ENCODE data around the gene PLXDC2. TPM values are rescaled to one million over a fixed set of nuclear protein-coding genes. Genes with fewer than 3 reads are reported as not detected.

PLXDC2 gene
- polyA plus RNA-seq, 2 donors = 11.9 to 13.0 TPM

DNA sequence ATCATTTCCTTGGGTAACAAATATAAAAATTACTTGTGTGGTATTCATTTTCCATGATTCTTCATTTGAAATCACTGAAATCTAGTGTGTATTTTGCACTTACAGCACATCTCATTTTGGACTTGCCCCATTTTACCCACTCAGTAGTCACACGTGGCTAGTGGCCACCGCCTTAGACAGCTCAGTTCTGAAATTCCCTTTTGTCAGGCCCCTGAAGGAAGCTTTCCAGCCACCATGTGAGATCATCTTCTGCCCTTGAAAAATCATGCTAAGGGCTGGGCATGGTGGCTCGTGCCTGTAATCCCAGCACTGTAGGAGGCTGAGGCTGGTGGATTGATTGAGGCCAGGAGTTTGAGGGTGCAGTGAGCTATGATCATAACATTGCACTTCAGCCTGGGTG is 79.3 kb downstream of the PLXDC2 start:
- Histone ChIP-seq H3K36me3 (ENCODE audit: control insufficient read depth in 2 of 2, insufficient read depth in 2 of 2, low read length in 1 of 2) (no peaks in the 10 kb centered on the region), H3K27ac (ENCODE audit: low read depth in 2 of 2, low read length in 1 of 2) (no peak overlapping the region), H3K9me3 (ENCODE audit: control insufficient read depth in 2 of 2, insufficient read depth in 1 of 2, low read depth in 1 of 2, low read length in 1 of 2) (no peaks in the 10 kb centered on the region), H3K4me3 (ENCODE audit: low read depth in 1 of 2, low read length in 2 of 2) (no peak overlapping the region), H3K27me3 (ENCODE audit: control insufficient read depth in 1 of 2, insufficient read depth in 2 of 2, low read length in 2 of 2) (no peaks in the 10 kb centered on the region), H3K4me1 (ENCODE audit: control insufficient read depth in 2 of 2, insufficient read depth in 2 of 2, low read length in 1 of 2) (no peaks in the 10 kb centered on the region)
- 89 to 91% methylated on average over 3 of the region's 3 CpGs for WGBS, 2 donors

DNA sequence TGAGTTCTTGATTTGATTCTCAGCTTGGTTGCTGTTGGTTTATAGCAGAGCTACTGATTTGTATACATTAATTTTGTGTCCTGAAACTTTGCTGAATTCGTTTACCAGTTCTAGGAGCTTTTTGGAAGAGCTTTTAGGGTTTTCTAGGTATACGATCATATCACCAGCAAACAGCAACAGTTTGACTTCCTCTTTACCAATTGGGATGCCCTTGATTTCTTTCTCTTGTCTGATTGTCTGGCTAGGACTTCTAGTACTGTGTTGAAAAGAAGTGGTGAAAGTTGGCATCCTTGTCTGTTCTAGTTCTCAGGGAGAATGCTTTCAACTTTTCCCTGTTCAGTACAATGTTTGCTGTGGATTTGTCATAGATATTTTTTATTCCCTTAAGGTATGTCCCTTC is 86.2 kb downstream of the PLXDC2 start:
- Histone ChIP-seq H3K27me3 (ENCODE audit: control insufficient read depth in 1 of 2, insufficient read depth in 2 of 2, low read length in 2 of 2) (no peaks in the 10 kb centered on the region), H3K4me3 (ENCODE audit: low read depth in 1 of 2, low read length in 2 of 2) (no peak overlapping the region), H3K9me3 (ENCODE audit: control insufficient read depth in 2 of 2, insufficient read depth in 1 of 2, low read depth in 1 of 2, low read length in 1 of 2) (no peaks in the 10 kb centered on the region), H3K36me3 (ENCODE audit: control insufficient read depth in 2 of 2, insufficient read depth in 2 of 2, low read length in 1 of 2) (no peaks in the 10 kb centered on the region), H3K4me1 (ENCODE audit: control insufficient read depth in 2 of 2, insufficient read depth in 2 of 2, low read length in 1 of 2) (no peaks in the 10 kb centered on the region), H3K27ac (ENCODE audit: low read depth in 2 of 2, low read length in 1 of 2) (no peak overlapping the region)
- 70 to 74% methylated on average over 2 of the region's 2 CpGs for WGBS, 2 donors

DNA sequence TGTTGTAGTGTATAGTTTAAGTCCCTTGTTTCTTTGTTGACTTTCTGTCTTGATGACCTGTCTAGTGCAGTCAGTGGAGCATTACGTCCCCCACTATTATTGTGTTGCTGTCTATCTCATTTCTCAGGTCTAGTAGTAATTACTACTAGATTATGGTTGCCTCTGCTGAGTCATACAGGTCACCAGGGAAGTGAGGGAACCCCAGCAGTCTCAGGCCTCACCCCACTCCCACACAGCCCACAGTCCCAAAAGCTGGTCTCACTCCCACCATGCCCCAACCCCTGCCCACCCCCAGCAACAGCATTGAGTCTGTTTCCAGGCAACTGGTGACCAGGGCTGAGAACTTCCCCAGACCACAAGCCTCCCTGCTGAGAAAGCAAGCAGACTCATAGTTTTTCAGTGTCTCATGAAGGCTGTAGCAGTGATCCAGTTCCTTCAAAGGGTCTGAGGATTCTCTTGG is 88.0 kb downstream of the PLXDC2 start:
- H3K4me3 ChIP-seq (ENCODE audit: low read depth in 1 of 2, low read length in 2 of 2) = no peak overlapping the region
- WGBS, 2 donors = 78 to 86% methylated on average over 1 of the region's 1 CpG
- no peaks in the 10 kb centered on the region for H3K27me3 ChIP-seq (ENCODE audit: control insufficient read depth in 1 of 2, insufficient read depth in 2 of 2, low read length in 2 of 2)
- no peaks in the 10 kb centered on the region for H3K9me3 ChIP-seq (ENCODE audit: control insufficient read depth in 2 of 2, insufficient read depth in 1 of 2, low read depth in 1 of 2, low read length in 1 of 2)
- H3K4me1 ChIP-seq (ENCODE audit: control insufficient read depth in 2 of 2, insufficient read depth in 2 of 2, low read length in 1 of 2) = no peaks in the 10 kb centered on the region
- no peaks in the 10 kb centered on the region for H3K36me3 ChIP-seq (ENCODE audit: control insufficient read depth in 2 of 2, insufficient read depth in 2 of 2, low read length in 1 of 2)
- no peak overlapping the region for H3K27ac ChIP-seq (ENCODE audit: low read depth in 2 of 2, low read length in 1 of 2)

DNA sequence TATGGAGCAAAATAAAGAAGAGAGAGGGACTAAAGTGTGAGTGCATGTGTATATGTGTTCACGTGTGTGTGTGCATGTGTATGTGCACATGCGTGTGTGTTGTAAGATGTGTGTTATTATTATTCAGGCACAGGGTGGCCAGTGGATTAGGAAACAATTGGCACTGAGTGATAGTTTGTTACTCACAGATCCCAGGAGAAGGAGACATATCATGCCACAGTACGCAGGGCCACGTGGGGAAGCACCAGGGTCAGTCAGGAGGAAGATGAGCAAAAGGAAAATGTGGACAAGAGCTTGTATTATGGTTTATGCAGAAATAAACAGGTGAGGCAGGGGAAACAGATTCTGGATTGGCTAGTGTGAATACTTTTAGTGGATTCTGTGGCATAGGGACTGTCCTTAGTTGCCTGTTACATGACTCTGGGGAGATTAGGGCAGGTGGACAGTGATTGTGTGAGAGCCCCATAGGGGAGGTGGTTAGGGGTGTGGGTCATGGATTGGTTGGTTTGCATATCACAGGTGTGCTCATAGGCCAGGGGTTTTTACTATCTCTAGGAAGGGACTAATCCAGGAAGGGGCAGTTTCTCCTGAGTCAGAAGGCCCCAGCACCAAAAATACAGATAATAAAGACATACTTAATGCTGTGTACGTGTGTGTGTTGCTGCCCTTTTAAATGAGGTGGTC is 90.0 kb downstream of the PLXDC2 start:
- 84 to 88% methylated on average over 5 of the region's 5 CpGs for WGBS, 2 donors
- H3K4me1 ChIP-seq (ENCODE audit: control insufficient read depth in 2 of 2, insufficient read depth in 2 of 2, low read length in 1 of 2) = no peaks in the 10 kb centered on the region

DNA sequence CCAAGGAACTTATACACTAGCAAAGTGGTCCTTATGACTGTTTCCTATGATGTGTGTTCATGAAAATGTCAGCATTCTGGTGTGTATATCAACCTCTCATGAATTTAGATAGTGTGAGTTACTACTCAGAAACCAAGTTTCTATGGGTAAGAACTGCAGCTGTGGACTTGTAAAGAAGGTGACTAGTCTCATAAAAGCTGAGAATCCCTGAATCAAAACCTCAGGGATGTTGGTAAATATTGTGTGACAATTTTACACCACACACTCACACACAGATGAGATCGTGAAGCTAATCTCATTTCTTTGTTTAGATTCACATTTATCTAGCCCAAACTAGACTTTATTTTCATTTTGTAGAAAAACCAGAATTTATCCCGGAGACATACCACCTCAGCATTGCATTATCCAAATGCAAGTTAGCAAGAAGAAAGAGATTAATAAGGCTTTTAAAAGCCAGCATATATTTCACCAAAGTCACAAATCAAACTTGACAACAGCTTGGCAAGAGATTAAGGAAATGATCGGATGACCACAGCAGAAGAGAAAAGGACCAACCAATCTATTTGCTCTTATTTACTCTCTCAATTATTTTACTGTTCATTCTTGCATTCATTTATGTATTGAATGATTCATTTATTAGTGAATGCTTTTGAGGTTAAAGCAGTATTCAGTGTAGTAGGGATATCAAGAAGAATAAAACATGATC is 92.9 kb downstream of the PLXDC2 start:
- Histone ChIP-seq H3K27ac (ENCODE audit: low read depth in 2 of 2, low read length in 1 of 2) (no peak overlapping the region), H3K4me3 (ENCODE audit: low read depth in 1 of 2, low read length in 2 of 2) (no peak overlapping the region), H3K9me3 (ENCODE audit: control insufficient read depth in 2 of 2, insufficient read depth in 1 of 2, low read depth in 1 of 2, low read length in 1 of 2) (no peaks in the 10 kb centered on the region), H3K36me3 (ENCODE audit: control insufficient read depth in 2 of 2, insufficient read depth in 2 of 2, low read length in 1 of 2) (no peaks in the 10 kb centered on the region), H3K4me1 (ENCODE audit: control insufficient read depth in 2 of 2, insufficient read depth in 2 of 2, low read length in 1 of 2) (no peaks in the 10 kb centered on the region), H3K27me3 (ENCODE audit: control insufficient read depth in 1 of 2, insufficient read depth in 2 of 2, low read length in 2 of 2) (no peaks in the 10 kb centered on the region)
- 24 to 25% methylated on average over 3 of the region's 3 CpGs for WGBS, 2 donors

More for the DNA sequence above, 90.0 kb downstream of the PLXDC2 start:
- Histone ChIP-seq H3K9me3 (ENCODE audit: control insufficient read depth in 2 of 2, insufficient read depth in 1 of 2, low read depth in 1 of 2, low read length in 1 of 2) (no peaks in the 10 kb centered on the region), H3K27me3 (ENCODE audit: control insufficient read depth in 1 of 2, insufficient read depth in 2 of 2, low read length in 2 of 2) (no peaks in the 10 kb centered on the region), H3K27ac (ENCODE audit: low read depth in 2 of 2, low read length in 1 of 2) (no peak overlapping the region), H3K4me3 (ENCODE audit: low read depth in 1 of 2, low read length in 2 of 2) (no peak overlapping the region), H3K36me3 (ENCODE audit: control insufficient read depth in 2 of 2, insufficient read depth in 2 of 2, low read length in 1 of 2) (no peaks in the 10 kb centered on the region)

DNA sequence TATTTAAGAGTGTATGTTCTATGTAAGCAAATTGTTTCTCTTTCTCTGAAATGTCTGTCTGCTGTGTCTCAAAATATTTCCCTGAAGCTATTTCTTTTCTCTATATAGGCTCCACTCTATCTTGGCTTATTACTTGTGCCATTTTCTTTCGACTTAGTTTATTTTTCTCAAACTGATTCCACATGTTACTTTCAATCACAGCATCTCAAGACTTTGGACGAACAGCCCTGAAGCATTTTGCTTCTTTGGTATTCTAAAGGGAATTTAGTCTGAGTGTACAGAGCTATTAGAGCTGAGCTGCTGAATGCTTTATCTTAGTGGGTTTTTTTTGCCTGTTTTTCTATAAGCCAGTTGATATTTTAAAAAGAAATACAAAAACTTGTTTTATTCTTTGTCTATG is 95.7 kb downstream of the PLXDC2 start:
- 53 to 64% methylated on average over 2 of the region's 2 CpGs for WGBS, 2 donors
- Histone ChIP-seq H3K27me3 (ENCODE audit: control insufficient read depth in 1 of 2, insufficient read depth in 2 of 2, low read length in 2 of 2) (no peaks in the 10 kb centered on the region), H3K36me3 (ENCODE audit: control insufficient read depth in 2 of 2, insufficient read depth in 2 of 2, low read length in 1 of 2) (no peaks in the 10 kb centered on the region), H3K4me3 (ENCODE audit: low read depth in 1 of 2, low read length in 2 of 2) (no peak overlapping the region), H3K4me1 (ENCODE audit: control insufficient read depth in 2 of 2, insufficient read depth in 2 of 2, low read length in 1 of 2) (no peaks in the 10 kb centered on the region), H3K27ac (ENCODE audit: low read depth in 2 of 2, low read length in 1 of 2) (no peak overlapping the region), H3K9me3 (ENCODE audit: control insufficient read depth in 2 of 2, insufficient read depth in 1 of 2, low read depth in 1 of 2, low read length in 1 of 2) (no peaks in the 10 kb centered on the region)

GRCh38 chr10:19913987-19914386 is 97.8 kb downstream of the PLXDC2 start:
- Histone ChIP-seq H3K27ac (ENCODE audit: low read depth in 2 of 2, low read length in 1 of 2) (no peak overlapping the region), H3K4me1 (ENCODE audit: control insufficient read depth in 2 of 2, insufficient read depth in 2 of 2, low read length in 1 of 2) (no peaks in the 10 kb centered on the region), H3K27me3 (ENCODE audit: control insufficient read depth in 1 of 2, insufficient read depth in 2 of 2, low read length in 2 of 2) (no peaks in the 10 kb centered on the region), H3K9me3 (ENCODE audit: control insufficient read depth in 2 of 2, insufficient read depth in 1 of 2, low read depth in 1 of 2, low read length in 1 of 2) (no peaks in the 10 kb centered on the region), H3K4me3 (ENCODE audit: low read depth in 1 of 2, low read length in 2 of 2) (no peak overlapping the region), H3K36me3 (ENCODE audit: control insufficient read depth in 2 of 2, insufficient read depth in 2 of 2, low read length in 1 of 2) (no peaks in the 10 kb centered on the region)

DNA sequence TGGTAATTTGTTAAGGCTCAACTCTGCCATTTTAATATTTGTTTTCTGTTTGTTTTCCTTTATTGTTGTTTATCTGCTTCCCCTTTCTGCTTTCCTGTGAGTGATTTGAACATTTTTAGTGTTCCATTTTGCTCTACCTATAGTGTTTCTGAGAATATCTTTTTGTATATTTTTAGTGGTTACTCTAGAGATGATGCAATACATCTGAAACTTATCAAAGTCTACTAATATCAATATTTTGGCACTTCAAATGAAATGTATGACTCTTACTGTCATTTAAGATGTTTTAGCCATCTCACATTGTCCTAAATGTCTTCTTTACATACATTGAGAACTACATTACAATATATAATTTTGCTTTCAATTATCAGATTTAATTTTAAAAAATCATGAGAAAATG is 98.9 kb downstream of the PLXDC2 start:
- H3K4me3 ChIP-seq (ENCODE audit: low read depth in 1 of 2, low read length in 2 of 2) = no peak overlapping the region
- H3K9me3 ChIP-seq (ENCODE audit: control insufficient read depth in 2 of 2, insufficient read depth in 1 of 2, low read depth in 1 of 2, low read length in 1 of 2) = no peaks in the 10 kb centered on the region
- H3K27me3 ChIP-seq (ENCODE audit: control insufficient read depth in 1 of 2, insufficient read depth in 2 of 2, low read length in 2 of 2) = no peaks in the 10 kb centered on the region
- no peaks in the 10 kb centered on the region for H3K36me3 ChIP-seq (ENCODE audit: control insufficient read depth in 2 of 2, insufficient read depth in 2 of 2, low read length in 1 of 2)
- no peak overlapping the region for H3K27ac ChIP-seq (ENCODE audit: low read depth in 2 of 2, low read length in 1 of 2)
- peaks cover 0 to 3% of the 10 kb centered on the region in 2 donors for H3K4me1 ChIP-seq (ENCODE audit: control insufficient read depth in 2 of 2, insufficient read depth in 2 of 2, low read length in 1 of 2)

DNA sequence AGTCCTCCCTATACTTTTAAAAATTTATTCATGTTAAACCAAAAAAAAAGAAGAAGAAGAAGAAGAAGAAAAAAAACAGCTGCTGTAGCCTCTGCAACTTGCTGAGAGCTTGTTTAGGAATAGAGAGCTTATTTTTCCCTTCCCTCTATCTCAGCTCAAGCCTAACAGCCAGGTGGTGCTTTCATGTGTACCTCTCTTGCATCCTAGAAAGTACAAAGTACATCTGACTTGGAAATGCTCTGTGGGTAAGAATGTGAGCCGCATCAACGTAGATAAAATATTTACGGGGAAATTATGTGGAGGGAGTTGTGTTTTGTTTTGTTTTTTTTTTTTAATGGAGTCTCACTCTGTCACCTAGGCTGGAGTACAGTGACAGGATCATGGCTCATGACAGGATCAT is 99.6 kb downstream of the PLXDC2 start:
- no peak overlapping the region for H3K27ac ChIP-seq (ENCODE audit: low read depth in 2 of 2, low read length in 1 of 2)
- no peaks in the 10 kb centered on the region for H3K36me3 ChIP-seq (ENCODE audit: control insufficient read depth in 2 of 2, insufficient read depth in 2 of 2, low read length in 1 of 2)
- H3K9me3 ChIP-seq (ENCODE audit: control insufficient read depth in 2 of 2, insufficient read depth in 1 of 2, low read depth in 1 of 2, low read length in 1 of 2) = no peaks in the 10 kb centered on the region
- WGBS, 2 donors = 91 to 97% methylated on average over 3 of the region's 3 CpGs
- no peaks in the 10 kb centered on the region for H3K27me3 ChIP-seq (ENCODE audit: control insufficient read depth in 1 of 2, insufficient read depth in 2 of 2, low read length in 2 of 2)
- peaks cover 3 to 6% of the 10 kb centered on the region in 2 donors for H3K4me1 ChIP-seq (ENCODE audit: control insufficient read depth in 2 of 2, insufficient read depth in 2 of 2, low read length in 1 of 2)
- H3K4me3 ChIP-seq (ENCODE audit: low read depth in 1 of 2, low read length in 2 of 2) = no peak overlapping the region
